ENCODE measurements around the gene HSP90B1.

DNA sequence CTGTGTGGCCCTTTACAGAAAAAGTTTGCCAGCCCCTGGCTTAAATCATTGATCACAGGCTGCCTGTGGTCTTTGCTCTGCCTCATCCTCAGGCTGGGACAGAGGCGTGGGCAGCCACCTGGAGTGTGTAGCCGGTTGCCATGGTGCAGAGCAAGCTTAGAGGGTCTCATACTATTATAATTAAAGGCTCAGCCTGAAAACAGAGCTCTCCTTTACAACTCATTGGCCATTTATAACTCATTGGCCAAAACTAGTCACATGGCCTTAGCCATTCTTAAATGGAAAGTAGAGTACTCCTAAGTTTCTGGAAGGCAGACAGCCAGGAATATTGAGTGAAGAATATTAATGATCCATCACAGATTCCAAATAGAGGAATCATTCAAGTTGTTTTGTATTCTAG, 3.0 kb downstream of the HSP90B1 start:
- TF ChIP-seq, protein P1, sequence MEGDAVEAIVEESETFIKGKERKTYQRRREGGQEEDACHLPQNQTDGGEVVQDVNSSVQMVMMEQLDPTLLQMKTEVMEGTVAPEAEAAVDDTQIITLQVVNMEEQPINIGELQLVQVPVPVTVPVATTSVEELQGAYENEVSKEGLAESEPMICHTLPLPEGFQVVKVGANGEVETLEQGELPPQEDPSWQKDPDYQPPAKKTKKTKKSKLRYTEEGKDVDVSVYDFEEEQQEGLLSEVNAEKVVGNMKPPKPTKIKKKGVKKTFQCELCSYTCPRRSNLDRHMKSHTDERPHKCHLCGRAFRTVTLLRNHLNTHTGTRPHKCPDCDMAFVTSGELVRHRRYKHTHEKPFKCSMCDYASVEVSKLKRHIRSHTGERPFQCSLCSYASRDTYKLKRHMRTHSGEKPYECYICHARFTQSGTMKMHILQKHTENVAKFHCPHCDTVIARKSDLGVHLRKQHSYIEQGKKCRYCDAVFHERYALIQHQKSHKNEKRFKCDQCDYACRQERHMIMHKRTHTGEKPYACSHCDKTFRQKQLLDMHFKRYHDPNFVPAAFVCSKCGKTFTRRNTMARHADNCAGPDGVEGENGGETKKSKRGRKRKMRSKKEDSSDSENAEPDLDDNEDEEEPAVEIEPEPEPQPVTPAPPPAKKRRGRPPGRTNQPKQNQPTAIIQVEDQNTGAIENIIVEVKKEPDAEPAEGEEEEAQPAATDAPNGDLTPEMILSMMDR (IDR thresholded peaks at IDR 0.05 in 2 of 3, conservative IDR thresholded peaks at IDR 0.05 in 1 of 3; ENCODE audit: borderline replicate concordance in 1 of 3, insufficient read depth in 1 of 3, low read depth in 2 of 3, low read length in 2 of 3): no peak
- TF ChIP-seq POLR2AphosphoS5 (IDR thresholded peaks at IDR 0.05; ENCODE audit: low read depth, low read length): no peak
- TF ChIP-seq POLR2A (IDR thresholded peaks at IDR 0.05; ENCODE audit: borderline replicate concordance, extremely low read depth, insufficient read depth, insufficient read length): no peak
- TF ChIP-seq YY1 (IDR thresholded peaks at IDR 0.05; ENCODE audit: extremely low read depth, insufficient replicate concordance, low read depth, low read length): no peak
- TF ChIP-seq EZH2 (IDR thresholded peaks at IDR 0.05): no peak
- no peak for TF ChIP-seq EGR1 (IDR thresholded peaks at IDR 0.05; ENCODE audit: low read depth)
- no peak for TF ChIP-seq ELF1 (IDR thresholded peaks at IDR 0.05; ENCODE audit: borderline replicate concordance, low read depth)
- no peak for TF ChIP-seq SP1 (IDR thresholded peaks at IDR 0.05; ENCODE audit: low read depth)
- TF ChIP-seq EZH2phosphoT487 (IDR thresholded peaks at IDR 0.05; ENCODE audit: borderline replicate concordance): no peak
- no peak for TF ChIP-seq SRF (IDR thresholded peaks at IDR 0.05; ENCODE audit: low read depth)

All from HCT116 (cell line).